ENCODE data around the gene FOXN3. TPM values are rescaled to one million over a fixed set of nuclear protein-coding genes. Genes with fewer than 3 reads are reported as not detected.

Gene FOXN3
- total RNA-seq, 1 experiment from 2014 or later: 21.0 TPM

DNA sequence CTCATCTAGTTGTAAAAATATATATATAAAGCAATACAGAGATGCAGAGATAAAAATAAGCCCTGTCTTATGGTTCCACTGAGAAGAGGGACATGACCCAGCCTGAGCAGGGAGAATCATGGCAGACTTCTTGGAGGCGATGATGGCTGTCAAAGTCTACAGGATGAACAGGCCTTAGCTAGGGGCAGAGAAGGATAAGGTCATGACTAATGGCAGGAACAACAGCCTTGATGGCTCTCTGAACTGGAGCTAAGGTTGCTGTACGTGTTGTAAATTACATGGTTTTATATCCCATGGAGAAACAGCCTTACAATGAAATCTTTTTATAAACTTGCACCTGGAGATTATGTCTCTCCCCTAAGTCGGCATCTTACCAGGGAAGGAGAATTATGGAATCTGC, 32.4 kb downstream of the FOXN3 start:
- DNase-seq (ENCODE audit: low read depth): no peak

DNA sequence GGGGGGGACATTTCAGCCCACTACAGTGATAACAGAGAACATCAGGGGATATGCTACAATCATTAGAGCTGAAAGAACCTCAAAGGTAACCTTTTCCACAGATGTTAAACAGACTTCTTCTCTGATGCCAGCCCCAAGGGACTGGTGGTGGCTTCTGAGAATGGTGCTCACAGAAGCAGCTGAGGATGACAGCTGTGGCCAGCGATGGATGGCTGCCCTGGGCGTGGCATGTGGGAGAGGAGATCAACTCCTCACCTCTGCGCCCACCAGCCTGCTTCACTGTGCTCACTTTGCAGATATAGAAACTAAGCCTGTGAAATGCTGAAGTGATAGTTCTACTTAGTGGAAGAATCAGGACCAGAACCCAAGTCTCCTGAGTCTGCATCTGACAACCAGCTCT, 33.0 kb downstream of the FOXN3 start:
- peak; percentile 52 for DNase-seq (ENCODE audit: low read depth)

DNA sequence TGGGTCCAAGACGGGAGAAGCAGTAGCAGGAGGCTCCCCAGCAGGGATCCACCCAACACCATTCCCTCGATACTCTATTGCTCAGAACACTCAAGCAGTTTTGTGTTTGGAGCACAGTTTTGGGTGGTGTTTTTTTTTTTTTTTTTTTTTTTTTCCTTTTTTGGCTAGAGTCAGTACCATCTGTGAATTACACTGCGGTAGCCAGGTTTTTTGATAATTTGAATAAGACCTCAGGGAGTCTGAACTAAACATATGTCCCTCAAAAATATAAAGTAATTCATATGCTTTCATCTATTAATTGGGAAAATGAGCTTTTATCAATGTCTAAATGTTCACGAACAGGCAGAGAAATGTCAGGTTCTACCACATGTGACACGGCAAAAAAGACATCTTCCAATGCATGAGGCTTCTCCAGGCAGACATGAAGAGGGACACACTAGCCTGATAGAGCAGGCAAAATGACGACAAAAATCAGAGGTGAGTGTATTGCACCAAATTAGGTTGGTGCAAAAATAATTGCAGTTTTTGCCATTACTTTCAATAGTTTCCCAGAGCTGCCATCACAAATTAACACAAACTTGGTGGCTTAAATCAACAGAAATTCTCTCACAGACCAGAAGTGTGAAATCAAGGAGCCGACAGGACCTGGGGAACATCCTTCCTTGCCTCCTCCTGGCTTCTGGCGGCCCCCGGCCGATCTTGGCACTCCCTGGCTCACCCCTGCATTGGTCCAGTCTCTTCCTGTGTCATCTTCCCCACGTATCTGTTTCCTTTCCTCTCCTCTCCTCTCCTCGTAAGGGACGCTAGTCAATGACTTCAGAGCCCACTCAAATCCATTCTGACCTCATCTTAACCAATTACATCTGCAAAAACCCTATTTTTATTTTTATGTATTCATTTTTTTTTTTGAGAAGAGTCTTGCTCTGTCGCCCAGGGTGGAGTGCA, 33.9 kb downstream of the FOXN3 start:
- no peak for DNase-seq (ENCODE audit: low read depth)

DNA sequence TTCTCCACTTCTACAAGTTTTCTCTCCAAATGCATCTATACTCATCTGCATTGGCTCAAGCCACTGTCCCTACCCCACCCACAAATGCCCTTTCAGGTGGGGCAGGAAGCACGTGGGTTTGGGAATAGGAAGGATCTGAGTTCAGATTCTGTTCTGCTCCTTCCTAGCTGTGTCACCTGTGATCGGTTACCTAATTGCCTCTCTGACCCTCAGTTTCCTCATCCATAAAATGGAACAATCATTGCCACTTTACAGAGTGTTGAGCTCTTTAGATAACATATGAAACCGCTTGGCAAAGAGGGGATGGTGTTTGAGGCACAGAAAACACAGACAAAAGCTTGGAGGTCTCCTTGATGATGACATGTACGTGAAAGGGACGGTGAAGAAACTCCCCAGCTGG, 34.5 kb downstream of the FOXN3 start:
- no peak for DNase-seq (ENCODE audit: low read depth)

DNA sequence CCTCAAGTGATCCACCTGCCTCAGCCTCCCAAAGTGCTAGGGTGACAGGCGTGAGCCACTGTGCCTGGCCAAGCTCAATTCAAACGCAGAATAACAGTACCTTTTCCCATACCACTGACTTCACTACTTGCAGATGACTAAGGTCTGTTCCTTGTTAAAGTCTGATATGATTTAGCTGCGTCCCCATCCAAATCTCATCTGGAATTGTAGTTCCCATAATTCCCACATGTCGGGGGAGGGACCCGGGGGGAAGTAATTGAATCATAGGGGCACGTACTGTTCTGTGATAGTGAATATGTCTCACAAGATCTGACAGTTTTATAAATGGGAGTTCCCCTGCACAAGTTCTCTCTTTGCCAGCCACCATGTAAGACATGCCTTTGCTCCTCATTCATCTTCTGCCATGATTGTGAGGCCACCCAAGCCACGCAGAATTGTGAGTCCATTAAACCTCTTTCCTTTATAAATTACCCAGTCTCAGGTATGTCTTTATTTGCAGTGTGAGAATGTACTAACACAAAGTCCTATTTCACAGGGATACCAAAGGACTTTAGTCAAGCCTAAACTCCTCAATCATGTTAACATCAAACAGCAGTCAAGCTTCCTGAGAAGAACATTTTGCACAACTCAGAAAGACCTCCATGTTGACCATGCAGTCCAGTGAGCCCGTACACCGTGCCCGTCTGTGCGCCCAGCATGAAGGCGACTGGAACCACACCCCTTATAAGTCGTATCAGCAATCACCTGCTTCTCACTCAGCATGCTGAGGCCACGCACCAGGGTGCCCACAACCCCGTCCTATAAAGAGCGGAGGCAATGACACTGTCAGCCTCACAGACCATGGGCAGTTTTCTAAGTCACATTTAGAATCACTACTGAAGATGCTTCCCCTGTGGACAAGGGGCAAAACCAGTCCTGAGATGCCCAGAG, 36.9 kb downstream of the FOXN3 start:
- no peak for DNase-seq (ENCODE audit: low read depth)

DNA sequence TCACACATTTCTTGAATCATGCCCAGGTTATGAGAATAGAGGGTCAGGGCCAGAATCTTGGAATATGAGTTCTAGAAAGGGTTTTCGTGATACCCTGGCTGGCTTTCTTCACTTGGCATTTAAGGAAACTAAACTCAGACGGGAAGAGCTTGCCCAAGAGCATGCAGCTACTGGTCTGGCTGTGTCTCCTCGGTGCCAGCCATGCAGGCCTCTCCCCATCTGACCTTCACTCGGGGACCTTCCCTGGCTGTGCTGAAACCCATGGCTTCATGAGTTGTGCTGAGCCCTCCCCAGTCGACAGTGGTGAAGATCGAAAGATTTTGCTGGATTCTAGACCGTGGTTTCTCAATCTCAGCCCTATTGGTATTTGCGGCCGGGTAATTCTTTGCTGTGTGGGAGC, 38.0 kb downstream of the FOXN3 start:
- DNase-seq (ENCODE audit: low read depth): no peak

DNA sequence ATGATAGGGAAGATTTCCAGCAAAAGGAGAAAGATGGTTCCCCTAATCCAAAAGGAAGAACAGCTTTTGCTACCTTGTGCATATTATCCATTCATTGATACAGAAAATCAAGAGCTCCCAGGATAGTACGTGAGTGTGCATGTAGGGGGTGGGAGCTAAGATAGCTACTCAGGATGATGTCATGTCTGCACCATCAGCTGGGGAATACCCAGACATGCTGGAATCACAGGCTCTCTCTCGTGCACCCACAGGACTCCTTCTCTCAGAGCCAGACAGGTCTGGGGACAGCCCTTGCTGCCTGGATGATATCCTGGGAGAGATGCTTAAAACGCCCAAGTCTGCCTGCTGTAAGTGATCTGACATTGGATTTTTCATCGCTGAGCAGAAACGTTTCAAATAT, 38.9 kb downstream of the FOXN3 start:
- no peak for DNase-seq (ENCODE audit: low read depth)

DNA sequence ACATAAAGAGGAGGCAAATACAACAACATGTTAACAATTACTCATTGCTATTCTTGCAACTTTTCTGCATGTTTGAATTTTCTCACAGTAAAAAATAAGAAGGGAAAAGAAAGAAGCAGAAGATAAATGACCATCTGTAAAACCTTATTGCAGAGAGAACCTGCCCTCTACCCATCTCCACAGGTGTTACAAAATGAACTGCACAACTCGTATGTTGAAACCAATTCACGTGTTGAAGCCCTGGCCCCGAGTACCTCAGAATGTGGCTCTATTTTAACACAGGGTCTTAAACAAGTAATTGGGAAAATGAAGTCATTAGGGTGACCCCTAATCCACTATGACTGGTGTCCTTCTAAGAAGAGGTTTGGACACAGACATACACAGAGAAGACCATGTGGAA, 39.5 kb downstream of the FOXN3 start:
- no peak for DNase-seq (ENCODE audit: low read depth)

DNA sequence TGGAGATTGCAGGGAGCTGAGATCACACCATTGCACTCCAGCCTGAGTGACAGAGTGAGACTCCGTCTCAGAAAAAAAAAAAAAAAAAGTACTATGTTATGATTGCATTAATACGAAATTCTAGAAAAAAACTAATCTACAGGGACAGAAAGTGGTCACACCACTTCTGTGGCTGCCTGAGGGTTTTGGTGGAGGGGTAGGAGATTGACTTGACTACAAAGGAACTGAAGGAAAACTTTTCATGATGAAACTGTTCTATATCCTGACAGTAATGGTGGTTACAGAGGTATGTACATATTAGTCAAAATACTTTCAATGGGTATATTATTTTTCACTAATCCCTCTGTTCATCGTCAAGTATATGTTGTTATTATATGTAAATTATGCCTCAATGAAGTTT, 42.1 kb downstream of the FOXN3 start:
- no peak for DNase-seq (ENCODE audit: low read depth)

DNA sequence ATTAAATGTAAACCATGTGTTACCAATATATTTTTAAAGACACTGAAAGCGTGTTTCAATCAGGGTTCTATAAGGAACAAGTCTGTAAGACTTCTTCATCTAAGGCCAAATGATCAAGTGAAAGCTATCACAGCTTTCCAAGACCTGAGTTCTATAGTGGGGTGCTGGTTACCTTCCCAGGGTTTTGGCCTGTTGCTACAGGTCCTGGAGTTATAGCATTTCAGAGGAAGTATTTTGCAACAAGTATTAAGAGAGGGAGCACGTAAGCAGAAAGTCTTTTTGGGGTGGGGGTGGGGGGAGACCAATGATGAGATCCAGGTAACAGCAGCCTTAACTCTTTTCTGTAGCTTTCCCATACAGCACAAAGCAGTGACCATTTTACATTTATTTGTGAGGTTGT, 43.8 kb downstream of the FOXN3 start:
- DNase-seq (ENCODE audit: low read depth): no peak

DNA sequence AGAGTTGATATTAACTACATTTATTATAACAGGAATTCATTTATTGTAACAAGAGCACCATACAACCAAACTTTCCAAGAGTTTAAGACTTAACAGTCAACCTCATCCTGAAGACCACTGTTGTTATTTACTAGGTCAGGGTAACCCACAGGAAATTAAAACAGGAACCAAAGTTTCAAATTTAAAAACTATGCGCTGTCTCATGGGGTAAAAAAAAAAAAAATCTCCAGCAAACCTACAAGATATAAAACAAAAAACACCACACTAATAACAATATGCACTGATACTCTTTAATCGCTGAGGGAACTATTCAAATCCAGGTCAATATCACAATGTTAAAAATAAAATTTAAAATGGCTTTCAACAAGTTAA, 44.5 kb downstream of the FOXN3 start:
- no peak for DNase-seq (ENCODE audit: low read depth)

DNA sequence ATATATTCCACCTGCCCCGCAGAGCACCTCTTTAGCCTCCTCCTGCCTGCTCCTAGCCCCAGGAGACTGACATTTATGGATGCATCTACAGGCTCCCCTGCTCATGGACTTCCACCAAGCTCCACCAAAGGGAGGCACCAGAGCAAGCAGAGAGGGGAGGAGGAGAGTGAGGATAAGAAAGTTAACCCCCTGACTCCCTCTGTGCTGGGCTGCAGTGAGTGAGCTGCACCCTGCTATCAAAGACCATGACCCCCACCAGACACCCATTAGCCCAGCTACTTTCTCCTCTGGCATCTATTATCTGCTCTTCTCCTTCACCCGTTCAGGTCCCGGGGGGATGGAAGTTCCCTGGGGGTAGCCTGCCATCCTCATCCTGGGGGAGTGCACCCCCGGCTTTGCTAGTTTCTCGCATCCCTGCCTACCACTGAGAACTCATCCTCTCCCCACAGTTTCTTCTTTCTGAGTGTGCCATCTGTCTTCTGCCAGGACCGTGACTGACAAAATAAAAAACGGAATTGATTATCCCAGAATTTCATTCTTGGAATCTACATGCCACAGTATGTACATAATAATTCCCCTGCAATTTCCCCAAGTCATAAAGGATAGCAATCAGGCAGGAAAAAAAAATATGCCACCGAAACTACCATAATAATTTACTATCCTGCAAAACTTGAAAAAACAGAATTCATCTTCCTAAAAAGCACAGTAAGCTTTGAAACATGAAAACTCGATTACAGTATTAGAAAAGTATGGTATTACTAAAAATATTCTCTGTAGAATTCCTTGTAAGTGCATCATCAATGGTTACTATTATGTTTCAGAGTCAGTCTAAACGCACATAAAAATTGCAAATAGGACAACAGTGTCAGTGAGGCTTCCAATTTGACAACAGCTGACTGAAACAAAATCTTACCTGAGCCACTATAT, 45.2 kb downstream of the FOXN3 start:
- no peak for DNase-seq (ENCODE audit: low read depth)

DNA sequence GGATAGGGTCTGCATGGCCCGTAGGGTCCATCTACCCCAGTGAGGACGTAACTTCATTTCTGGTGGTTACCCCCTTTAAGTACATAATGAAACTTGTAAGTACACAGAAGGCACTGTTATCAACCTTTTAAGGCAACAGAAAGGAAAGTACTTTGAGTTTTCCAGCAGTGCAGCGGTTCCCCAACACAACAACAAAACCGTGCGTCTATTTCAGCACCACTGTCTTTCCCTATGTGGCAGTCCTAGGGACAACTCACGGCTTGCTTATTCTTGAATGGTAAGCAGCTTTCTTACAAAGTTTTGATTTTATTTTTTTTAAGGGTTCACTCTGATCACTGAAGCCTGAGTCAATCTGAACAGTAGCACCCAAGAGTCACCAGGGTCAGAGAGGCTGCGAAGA, 46.3 kb downstream of the FOXN3 start:
- DNase-seq (ENCODE audit: low read depth): no peak

DNA sequence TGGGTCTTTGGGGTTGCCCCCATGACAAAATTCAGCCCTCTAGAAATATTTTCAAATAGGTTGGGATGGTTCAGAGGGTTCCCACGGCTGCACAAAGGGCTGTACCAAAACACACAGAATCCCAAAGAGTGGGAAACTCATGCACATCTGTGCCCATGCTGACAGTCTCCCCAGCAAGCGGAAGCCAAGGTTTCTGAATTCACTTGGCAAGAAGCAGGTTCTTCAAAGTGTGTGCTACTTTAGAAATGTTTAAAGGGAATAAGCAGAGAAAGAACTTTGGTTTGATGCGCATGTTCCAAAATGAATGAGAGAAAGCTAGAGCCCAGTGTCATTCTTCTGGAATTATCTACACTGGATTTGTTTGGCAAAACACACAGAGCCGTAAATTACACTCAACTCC, 46.7 kb downstream of the FOXN3 start:
- DNase-seq (ENCODE audit: low read depth): no peak

DNA sequence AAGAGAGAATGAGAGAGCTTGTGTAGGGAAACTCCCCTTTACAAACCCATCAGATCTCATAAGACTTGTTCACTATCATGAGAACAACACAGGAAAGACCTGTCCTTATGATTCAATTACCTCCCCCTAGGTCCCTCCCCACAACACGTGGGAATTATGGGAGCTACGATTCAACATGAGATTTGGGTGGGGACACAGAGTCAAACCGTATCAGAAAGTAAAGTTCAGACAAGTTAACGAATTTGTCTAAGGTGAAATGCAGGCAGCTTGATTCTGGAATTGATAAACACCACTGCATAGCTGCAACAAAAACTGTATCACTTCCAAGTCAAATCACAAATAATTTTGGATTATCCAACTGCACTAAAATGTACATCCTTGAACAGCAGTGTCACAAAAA, 47.4 kb downstream of the FOXN3 start:
- DNase-seq (ENCODE audit: low read depth): no peak

DNA sequence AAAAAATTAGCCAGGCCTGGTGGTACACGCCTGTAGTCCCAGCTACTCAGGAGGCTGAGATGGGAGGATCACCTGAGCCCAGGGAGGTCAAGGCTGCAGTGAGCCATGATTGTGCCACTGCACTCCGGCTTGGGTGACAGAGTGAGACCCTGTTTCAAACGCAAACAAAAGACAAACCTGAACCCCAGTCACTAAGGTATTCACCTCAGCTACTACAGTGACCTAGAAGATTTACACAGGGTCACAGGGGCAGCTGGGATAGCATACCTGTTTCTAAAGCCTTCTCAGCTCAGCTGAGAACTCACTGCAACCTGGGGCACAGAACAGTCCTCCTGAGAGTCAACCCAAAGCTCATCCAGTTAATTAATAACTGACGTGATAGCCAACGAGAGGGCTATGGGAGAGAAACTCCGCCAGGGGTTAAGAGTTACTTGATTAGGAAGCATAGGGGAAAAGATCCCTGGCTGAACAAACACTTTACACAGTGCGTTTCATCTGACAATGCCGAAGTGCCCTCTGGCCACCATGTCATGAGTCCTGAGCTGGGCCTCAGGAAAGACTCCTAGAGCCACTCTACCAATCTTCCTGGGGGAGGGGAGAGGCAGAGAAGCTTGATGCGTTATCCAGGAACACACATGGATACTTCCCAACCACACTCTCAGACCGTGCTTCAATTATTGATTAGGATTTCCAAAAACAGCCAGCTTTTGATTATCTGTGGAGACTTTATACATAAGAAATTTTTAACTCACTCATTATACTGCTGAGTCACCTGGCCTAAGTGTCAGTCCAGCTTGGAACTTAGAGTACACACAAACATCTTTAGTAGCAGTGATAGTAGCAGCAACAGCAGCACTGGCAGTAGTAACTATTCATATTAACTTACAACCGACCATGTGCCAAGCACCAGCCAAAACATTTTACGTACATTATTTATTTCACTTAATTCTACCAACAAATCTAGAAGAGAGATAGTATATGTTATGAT, 48.2 kb downstream of the FOXN3 start:
- no peak for DNase-seq (ENCODE audit: low read depth)

DNA sequence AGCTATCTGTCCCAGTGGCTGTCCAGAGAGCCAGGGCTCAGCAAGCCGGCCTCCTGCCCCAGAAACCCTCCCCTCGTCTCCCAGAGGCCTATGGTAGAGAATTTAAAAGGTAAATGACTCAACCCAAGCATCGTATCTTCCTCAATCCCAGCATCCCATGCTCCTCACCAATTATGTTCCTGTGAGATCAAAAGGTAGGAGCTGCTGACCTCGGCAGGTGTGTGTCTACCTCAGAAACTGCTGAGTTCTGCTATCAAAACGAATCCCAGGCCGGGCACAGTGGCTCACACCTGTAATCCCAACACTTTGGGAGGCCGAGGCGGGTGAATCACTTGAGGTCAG, 49.3 kb downstream of the FOXN3 start:
- DNase-seq (ENCODE audit: low read depth): no peak

DNA sequence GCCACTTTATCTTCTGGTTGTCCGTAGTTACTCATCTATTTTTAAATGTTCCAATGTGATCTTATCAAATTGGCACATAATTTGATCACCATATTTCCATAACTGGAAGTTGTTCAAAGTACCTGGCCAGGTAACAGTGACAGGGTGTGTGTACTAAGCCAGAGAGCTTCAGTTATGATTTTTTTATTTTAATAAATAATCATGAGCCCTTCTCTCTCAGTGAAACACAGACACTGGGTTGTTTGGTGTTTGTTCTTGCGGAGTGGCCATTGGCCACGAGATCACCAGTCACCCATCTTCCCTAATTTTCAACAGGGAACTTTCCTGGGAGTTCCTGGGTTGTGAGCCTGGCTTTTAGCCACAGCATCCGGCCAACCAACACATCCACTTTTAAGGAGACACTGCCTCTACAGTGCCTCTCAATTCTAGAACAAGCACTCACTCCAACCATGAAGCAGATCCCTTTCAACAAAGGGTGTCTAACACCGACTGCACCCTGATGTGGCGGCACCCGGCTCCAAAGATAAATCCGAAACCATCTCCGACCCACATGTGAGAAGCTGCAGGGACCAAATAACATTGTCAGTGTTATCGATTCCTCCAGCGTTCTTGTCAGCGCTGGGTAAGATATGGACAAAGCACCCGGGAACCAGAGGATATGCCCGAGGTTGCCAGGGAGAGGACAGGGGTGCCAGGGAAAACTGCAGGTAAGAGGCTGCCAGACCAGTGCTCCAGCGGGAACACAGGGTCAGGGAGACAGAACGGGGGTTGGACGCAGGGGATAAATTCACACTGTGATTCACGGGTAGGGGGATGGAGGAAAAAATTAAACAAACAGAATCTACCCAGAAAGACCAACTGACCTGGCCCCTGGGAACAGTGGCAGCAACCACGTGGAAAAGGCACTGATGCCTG, 49.9 kb downstream of the FOXN3 start:
- DNase-seq (ENCODE audit: low read depth): no peak

DNA sequence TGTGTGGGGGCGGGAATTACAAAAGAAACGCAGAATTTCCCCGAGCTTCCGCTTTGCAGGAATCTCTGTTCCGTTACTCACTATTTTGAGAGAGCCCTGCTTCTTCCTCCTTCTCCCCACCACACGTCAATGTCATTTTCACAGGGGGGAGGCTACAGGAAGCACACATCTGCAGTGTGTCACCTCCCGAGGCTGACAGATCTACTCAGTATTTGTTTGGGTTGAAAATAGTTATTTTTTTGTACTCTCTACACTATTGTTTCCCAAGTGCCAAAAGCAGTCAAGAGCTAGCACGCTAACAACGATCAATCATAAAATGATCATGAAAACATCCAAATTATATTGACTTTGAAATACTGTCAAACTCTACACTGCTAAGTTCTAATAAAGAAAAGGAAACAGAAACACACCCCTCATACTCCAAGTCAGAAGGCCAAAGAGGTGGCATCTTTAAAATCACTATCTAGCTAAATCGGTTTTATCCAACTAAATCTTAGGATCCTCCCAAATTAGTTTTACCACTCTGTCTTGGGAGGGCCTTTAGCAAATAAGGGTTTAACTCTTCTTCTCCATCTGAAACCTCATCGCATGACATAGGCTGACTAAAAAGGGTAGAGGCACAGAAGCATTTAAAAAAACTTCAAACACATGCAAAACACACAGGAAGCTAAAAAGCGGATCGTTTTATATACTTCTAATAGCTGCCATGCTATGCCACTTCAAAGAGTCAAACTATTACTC, 51.8 kb downstream of the FOXN3 start:
- DNase-seq (ENCODE audit: low read depth): no peak

Measured in LHCN-M2 (cell line).